Sigmoid colon (tissue), 3 donors: ENCODE data around the gene PGPEP1.

ENCODE experiments used
- POLR2A ChIP-seq, 2 donors: fragments of 450-650 bp; IDR thresholded peaks; one replicate each; pipeline ENCODE4 v1.6.1; 2016; ENCODE audit warnings: antibody characterized with exemption in 2 of 2, mild to moderate bottlenecking in 2 of 2, moderate library complexity in 2 of 2
- TF ChIP-seq, protein P1 (sequence below), 4 experiments: fragments of 450-650 bp in 3 of 4; fragments of 200-600 bp in 1 of 4; IDR thresholded peaks; one replicate each; pipeline ENCODE4 v1.5.1; 2016 to 2019; ENCODE audit warnings: antibody characterized with exemption in 4 of 4, mild to moderate bottlenecking in 3 of 4, moderate library complexity in 2 of 4

DNA sequence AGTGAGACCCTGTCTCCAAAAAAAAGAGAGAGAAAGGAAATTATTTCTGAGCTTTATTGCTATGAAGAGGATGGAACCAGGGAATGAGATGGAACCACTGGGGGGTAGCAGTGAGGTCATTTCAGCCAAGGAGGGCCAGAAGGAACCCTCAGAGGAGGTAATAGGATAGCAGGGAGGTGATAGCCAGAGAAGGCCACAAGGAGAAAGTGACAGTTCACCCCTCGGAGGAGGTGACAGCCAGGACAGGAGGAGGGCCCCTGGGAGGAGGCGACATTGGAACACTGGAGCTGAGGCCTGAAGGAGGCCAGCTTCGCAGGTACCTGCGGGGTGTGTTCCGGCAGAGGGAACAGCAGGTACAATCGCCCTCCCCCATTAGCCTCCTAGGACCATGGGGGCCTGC, 675 bp upstream of the PGPEP1 start:
- TF ChIP-seq, protein P1, sequence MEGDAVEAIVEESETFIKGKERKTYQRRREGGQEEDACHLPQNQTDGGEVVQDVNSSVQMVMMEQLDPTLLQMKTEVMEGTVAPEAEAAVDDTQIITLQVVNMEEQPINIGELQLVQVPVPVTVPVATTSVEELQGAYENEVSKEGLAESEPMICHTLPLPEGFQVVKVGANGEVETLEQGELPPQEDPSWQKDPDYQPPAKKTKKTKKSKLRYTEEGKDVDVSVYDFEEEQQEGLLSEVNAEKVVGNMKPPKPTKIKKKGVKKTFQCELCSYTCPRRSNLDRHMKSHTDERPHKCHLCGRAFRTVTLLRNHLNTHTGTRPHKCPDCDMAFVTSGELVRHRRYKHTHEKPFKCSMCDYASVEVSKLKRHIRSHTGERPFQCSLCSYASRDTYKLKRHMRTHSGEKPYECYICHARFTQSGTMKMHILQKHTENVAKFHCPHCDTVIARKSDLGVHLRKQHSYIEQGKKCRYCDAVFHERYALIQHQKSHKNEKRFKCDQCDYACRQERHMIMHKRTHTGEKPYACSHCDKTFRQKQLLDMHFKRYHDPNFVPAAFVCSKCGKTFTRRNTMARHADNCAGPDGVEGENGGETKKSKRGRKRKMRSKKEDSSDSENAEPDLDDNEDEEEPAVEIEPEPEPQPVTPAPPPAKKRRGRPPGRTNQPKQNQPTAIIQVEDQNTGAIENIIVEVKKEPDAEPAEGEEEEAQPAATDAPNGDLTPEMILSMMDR (IDR thresholded peaks at IDR 0.05), result no peak
- TF ChIP-seq POLR2A (IDR thresholded peaks at IDR 0.05), result no peak
